Epithelial cell of esophagus (primary cell): ENCODE data around the gene ZBP1.
"Not testable (repeated sequence)": the region's sequence is repeated elsewhere in the genome, so short reads cannot be mapped to it uniquely, and the experiment has no call there.

Experiments
- DNase-seq: peaks from one replicate; pipeline ENCODE4 v3.0.0; 2010; ENCODE audit warnings: low read depth
- H3K4me3 ChIP-seq: 2 replicates; pipeline ENCODE4 v1.5.1; 2011; ENCODE audit warnings: mild to moderate bottlenecking, low read length, control low read depth
- TF ChIP-seq, protein P1 (sequence below): IDR thresholded peaks from 2 replicates; pipeline ENCODE4 v1.5.1; 2011; ENCODE audit warnings: low read depth, mild to moderate bottlenecking, low read length, control low read depth, inconsistent platforms; ENCODE audit not compliant: insufficient read depth; ENCODE audit errors: missing control alignments

The ZBP1 gene

DNA sequence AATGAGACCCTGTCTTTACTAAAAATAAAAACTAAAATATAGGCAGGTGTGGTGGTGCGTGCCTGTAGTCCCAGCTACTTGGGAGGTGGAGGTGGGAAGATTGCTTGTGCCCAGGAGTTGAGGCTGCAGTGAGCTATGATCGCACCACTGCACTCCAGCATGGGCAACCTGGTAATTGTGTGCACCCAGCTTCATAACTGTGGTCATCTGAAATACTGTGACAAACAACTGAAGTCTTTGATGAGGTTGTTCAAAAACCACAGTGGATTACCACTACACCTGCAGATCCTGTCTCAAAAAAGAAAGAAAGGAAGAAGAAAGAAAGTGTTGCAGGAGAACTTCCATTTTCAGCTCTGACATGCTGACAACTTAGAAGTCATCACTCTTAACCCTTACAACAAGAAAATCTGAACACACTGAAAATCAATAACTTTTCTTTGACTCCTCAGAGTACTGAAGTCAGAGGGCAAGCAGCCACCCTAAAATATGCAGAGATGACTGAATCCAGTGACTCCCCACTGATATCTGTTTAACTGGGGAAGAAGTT is 13.8 kb upstream of the ZBP1 start:
- DNase-seq = no peak
- no peak overlapping the region for H3K4me3 ChIP-seq
- TF ChIP-seq, protein P1, sequence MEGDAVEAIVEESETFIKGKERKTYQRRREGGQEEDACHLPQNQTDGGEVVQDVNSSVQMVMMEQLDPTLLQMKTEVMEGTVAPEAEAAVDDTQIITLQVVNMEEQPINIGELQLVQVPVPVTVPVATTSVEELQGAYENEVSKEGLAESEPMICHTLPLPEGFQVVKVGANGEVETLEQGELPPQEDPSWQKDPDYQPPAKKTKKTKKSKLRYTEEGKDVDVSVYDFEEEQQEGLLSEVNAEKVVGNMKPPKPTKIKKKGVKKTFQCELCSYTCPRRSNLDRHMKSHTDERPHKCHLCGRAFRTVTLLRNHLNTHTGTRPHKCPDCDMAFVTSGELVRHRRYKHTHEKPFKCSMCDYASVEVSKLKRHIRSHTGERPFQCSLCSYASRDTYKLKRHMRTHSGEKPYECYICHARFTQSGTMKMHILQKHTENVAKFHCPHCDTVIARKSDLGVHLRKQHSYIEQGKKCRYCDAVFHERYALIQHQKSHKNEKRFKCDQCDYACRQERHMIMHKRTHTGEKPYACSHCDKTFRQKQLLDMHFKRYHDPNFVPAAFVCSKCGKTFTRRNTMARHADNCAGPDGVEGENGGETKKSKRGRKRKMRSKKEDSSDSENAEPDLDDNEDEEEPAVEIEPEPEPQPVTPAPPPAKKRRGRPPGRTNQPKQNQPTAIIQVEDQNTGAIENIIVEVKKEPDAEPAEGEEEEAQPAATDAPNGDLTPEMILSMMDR = no peak

DNA sequence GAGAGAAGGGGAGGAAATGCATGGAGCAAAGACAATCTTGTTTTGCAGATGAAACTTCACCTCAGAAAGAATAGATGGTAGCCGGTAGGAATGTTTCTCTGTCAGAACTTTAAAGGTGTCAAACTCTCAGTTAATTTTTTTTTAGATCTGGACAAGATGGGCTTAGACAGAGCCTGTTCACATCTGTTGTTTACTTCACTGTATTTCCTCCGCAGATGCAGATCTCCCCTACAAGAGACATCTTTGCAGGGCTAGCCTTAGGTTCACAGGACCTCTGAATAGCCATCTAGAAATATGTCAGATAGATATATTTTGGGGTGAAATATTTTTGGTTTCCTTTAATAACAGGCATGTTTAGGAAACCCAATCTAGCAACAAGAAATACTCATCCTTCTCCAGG is 12.1 kb upstream of the ZBP1 start:
- H3K4me3 ChIP-seq = no peak overlapping the region
- TF ChIP-seq, protein P1 = no peak
- DNase-seq = no peak

DNA sequence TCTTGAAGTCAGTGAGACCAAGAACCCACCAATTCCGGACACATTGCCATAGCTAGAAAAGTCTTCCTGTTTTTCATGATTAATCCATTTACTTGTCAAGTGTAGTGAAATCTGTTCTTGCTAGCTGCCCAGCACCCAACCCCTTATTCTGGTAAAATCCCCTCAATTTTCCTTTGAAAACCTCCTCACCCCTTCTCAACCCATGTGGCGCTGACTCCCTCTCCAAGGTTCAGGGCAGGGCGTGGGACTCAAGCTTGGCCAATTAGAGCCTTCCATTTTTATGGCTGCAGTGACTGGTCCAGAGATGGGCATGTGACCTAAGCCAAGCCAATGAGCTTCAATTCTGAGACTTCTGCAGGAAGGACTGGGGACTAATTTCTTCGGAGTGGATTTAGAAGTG is 9.8 kb upstream of the ZBP1 start:
- no peak overlapping the region for H3K4me3 ChIP-seq
- DNase-seq = no peak
- TF ChIP-seq, protein P1 = no peak

DNA sequence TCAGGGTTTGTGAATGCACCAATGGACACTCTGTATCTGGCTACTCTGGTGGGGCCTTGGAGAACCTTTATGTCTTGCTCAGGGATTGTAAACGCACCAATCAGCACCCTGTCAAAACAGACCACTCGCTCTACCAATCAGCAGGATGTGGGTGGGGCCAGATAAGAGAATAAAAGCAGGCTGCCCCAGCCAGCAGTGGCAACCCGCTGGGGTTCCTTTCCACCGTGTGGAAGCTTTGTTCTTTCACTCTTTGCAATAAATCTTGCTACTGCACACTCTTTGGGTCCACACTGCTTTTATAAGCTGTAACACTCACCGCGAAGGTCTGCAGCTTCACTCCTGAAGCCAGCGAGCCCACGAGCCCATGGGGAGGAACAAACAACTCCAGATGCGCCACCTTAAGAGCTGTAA is 9.3 kb upstream of the ZBP1 start:
- DNase-seq, H3K4me3 ChIP-seq: not testable (repeated sequence)

DNA sequence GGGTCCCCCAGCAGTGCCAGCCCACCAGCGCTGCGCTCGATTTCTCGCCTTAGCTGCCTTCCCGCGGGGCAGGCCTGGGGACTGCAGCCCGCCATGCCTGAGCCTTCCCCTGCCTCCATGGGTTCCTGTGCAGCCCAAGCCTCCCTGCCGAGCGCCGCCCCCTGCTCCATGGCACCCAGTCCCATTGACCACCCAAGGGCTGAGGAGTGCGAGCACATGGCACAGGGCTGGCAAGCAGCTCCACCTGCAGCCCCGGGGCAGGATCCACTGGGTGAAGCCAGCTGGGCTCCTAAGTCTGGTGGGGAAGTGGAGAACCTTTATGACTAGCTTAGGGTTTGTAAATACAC is 8.7 kb upstream of the ZBP1 start:
- not testable (repeated sequence) for DNase-seq, H3K4me3 ChIP-seq

DNA sequence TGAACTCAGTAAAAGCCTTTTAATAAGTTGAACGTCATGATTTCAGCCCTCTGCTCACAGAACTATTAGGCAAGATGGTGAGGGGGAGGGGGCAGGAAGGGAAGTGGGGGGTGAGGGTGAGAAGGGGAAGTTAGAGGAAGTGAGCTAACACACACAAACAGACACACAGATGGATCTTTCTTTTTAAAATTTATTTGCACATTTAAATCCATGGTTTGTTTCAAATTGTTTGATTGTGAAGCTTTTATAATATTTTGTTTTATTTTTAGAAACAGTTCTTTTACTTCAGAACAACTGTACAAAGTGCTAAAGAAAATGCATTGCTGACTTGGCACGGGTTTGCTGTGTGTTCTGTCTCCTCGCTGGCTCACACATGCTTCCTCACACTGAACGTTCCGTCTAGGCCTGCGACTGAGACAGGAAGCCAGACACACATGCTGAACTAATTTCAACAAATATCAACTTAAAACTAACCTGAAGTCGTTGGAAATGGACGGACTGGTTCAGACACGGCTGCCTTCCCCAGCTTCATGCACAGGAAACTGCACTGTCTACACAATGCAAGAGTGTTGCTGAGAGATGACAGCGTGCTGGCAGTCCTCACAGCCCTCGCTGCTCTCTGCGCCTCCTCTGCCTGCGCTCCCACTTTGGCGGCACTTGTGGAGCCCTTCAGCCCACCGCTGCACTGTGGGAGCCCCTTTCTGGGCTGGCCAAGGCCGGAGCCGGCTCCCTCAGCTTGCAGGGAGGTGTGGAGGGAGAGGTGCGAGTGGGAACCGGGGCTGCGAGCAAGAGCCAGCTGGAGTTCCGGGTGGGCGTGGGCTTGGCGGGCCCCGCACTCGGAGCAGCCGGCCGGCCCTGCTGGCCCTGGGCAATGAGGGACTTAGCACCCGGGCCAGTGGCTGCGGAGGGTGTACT is 8.1 kb upstream of the ZBP1 start:
- H3K4me3 ChIP-seq = no peak overlapping the region
- TF ChIP-seq, protein P1 = no peak
- DNase-seq = peak; percentile 42

DNA sequence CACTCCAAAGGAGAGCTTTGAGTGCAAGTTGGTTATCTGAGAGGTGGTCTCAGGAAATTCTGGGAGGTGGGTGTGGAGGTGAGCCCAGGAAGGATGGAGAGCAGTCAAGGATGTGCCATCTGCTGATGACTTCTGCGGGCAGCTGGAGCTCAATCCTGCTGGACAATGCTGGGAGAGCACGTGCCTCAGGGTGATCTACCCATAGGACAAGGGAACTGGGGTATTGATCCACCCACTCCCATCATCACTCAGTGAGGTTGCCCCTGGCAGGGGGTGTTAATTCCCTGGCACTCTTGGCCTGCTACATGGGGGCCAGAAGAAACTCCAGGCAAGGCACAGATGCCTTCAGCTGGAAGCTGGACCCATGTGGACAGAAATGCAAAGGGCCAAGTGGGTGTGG is 7.1 kb upstream of the ZBP1 start:
- TF ChIP-seq, protein P1 = no peak
- DNase-seq = no peak
- no peak overlapping the region for H3K4me3 ChIP-seq

DNA sequence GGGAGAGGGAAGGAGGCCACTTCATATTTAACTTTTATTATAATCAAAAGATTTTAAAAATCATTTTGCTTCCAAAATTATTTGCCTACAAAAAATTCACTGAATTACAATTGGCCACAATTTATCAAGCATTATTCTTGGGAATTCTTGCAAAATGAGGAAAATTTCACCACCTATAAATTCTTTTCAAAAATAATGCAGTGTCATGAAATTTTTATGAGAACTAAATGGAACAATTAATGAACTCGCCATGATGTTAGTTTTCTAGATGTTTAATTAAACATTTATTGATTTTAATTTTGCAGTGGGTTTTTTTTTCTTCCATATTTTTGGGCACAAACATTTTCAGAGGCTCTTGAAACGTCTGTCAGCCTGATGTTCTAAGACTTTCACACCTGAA is 5.8 kb upstream of the ZBP1 start:
- TF ChIP-seq, protein P1 = no peak

More for the DNA sequence above, 5.8 kb upstream of the ZBP1 start:
- no peak for DNase-seq
- no peak overlapping the region for H3K4me3 ChIP-seq
